Stimulated activated CD8-positive, alpha-beta memory T cell treated with anti-CD3 and anti-CD28 coated beads, Interleukin-7, amount 100 ng/mL, for 1 hour (primary cell): ENCODE results near the gene RHCG.
"Not testable (repeated sequence)": the region's sequence is repeated elsewhere in the genome, so short reads cannot be mapped to it uniquely, and the experiment has no call there.

ENCODE experiments used
- DNase-seq, 2 donors: peaks; one replicate each; pipeline ENCODE4 v3.0.0-alpha.2; 2020; ENCODE audit warnings: low read depth in 2 of 2

RHCG gene

DNA sequence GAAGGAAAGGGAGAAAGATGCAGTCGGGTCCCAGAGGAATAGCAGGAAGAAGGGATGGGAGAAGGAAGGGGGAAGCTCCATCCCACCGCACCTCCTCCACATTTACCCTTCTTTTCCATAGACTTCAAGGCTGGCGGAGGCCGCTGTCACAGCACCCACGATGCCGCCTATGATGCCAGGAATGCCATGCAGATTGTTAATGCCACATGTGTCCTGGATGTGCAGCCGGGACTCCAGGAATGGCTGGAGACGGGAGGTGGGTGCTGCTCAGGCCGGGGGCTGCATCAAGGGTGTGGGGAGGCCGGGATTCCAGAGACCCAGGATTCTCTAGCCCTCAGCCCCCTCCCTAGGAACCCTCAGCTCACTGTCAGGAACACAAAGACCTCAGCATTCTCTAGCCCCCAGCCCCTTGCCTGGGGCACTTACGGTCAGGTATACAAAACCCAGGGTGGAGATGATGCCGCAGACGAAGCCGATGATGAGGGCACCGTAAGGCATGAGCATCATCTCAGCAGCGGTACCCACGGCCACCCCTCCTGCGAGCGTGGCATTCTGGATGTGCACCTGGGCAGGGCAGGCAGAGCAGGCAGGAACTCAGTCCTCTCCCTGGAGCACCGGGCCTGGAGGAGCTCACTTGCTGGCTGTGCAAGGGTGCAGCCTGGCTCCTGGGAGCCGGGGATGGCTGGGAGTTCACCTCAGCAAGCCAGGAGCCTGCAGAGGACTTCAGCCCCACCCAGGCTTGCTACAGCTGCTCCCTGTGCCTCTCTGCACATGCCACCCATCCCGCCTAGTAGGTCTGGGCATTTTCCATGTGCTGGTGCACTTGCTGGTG lies 18.8 kb downstream of the RHCG start:
- DNase-seq = no peak

DNA sequence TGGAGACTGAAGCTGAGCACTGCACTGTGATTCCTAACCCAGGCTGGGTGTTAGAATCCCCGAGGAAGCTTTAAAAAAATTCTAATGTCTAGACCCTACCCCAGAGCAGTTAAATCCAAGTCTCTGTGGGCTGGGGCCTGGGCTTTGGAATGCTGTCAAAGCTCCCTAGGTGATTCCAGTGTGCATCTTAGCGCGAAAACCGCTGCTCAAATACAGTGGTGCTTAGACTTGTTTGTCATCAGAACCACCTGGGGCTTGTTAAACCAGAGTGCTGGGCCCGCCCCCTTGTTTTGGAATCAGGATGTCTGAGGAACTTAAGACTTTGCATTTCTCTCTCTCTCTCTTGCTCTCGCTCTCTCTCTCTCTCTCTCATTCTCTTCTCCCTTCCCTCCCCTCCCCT lies 20.7 kb downstream of the RHCG start:
- no peak for DNase-seq

GRCh38 chr15:89472785-89473256 lies 23.6 kb downstream of the RHCG start:
- no peak for DNase-seq

GRCh38 chr15:89469426-89470096 lies 26.8 kb downstream of the RHCG start:
- DNase-seq = no peak

DNA sequence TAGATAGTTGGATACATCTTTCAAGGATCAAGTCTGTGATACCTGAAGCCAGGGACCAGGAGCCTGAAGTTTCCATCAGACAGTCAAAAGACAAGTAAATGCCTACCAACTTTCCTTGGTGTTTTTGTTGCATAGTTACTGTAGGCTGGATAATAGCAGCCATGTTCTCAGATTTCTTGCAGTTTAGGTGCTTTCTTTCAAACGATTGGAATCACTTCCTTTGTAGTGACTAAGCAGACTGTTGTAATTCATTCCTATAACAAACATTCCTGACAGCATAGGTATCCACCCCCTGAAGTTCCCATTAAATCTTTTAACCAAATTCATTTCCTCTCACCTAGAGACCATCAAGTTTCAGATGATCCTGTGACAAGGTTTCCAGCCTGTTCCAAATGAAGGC lies 27.6 kb downstream of the RHCG start:
- not testable (repeated sequence) for DNase-seq

- DNase-seq = no peak
These were observed 33.3 kb downstream of the RHCG start for GRCh38 chr15:89463113-89463512.

DNA sequence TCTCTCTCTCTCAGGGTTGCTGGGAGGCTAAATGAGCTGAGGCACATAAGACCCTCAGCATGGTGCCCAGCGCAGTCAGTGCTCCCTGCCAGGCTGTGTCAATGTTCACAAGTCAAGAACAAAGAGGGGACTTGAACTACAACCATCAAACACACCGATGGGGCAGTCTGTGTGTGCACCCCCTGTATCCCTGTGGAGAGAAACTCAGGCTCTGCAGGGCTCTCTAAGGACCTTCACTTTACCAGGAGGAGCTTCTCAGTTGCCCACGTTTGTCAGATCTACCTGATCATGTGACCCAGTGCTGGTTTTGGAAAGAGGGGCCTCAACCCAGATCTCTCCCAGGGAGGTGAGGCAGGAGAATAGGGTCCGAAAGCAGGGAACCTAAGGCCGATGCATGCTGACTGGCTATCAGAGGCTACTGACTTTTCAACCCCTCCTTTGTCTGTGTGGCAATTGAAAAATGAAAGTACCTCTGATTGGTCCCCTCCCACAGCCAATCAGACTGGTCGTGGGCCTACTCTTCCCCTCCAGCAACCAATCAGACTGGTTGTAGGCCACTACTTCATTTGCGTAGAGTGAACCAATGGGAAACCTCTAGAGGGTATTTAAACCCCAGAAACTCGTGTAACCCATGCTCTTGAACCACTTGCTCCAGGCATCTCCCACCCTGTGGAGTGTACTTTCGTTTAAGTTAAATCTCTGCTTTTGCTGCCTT lies 34.0 kb downstream of the RHCG start:
- no peak for DNase-seq

GRCh38 chr15:89461386-89461785 lies 35.0 kb downstream of the RHCG start:
- no peak for DNase-seq

DNA sequence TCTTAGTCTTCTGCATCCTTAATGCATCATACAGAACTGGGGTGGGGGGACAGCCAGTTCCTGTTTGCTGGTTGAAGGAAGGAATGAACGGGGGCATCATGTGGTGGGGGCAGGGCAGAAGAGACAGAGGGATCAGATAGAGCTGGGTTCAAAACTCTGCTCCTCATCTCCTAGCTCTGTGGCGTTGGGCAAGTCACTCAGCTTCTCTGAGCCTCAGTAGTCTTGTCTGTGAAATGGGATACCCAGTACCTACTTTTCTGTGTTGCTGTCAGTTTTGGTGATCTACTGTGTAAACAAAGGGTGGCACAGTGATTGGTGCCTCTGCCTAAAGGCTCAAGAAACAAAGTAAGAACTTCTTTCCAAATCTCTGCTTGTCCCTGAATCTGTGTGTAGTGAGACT lies 36.3 kb downstream of the RHCG start:
- DNase-seq = no peak

GRCh38 chr15:89459271-89460038 lies 36.9 kb downstream of the RHCG start:
- DNase-seq = no peak

DNA sequence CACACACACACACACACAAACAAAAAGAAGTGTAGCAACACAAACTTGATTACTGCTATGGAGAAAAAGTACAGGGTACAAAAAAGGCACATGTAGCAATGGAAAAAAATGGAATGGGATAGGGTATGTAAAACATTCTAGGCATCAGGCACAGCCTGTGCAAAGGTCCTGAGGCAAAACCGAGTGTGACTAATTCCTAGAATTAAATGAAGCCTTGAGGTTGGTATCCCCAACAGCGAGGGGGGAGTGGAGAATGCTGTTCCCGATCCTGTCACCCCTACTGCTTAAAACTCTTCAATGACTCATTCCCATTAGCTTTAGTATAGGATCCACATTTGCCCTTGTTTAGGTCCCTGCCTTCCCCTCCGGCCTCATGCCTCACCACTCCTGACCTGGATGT lies 37.9 kb downstream of the RHCG start:
- no peak for DNase-seq

- no peak for DNase-seq
These were observed 39.3 kb downstream of the RHCG start for GRCh38 chr15:89457086-89457485.

DNA sequence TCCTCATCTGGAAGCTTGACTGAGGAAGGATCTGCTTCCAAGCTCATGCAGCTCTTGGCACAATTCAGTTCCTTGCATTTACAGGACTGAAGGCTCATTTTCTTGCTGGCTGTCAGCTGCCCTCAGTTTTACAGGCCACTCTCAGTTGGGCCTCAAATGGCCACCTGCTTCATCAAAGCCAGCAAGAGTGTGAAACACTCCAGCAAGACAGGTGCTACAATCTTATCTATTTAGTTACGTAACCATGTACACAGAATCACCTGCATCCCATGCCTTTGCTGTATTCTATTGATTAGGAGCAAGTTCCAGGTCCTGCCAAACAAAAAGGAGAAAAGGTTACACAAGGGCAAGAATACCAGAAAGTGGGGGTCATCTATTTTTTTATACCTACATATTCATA lies 40.8 kb downstream of the RHCG start:
- no peak for DNase-seq

GRCh38 chr15:89452330-89452836 lies 44.0 kb downstream of the RHCG start:
- DNase-seq = no peak

GRCh38 chr15:89451846-89452245 lies 44.5 kb downstream of the RHCG start:
- no peak for DNase-seq

DNA sequence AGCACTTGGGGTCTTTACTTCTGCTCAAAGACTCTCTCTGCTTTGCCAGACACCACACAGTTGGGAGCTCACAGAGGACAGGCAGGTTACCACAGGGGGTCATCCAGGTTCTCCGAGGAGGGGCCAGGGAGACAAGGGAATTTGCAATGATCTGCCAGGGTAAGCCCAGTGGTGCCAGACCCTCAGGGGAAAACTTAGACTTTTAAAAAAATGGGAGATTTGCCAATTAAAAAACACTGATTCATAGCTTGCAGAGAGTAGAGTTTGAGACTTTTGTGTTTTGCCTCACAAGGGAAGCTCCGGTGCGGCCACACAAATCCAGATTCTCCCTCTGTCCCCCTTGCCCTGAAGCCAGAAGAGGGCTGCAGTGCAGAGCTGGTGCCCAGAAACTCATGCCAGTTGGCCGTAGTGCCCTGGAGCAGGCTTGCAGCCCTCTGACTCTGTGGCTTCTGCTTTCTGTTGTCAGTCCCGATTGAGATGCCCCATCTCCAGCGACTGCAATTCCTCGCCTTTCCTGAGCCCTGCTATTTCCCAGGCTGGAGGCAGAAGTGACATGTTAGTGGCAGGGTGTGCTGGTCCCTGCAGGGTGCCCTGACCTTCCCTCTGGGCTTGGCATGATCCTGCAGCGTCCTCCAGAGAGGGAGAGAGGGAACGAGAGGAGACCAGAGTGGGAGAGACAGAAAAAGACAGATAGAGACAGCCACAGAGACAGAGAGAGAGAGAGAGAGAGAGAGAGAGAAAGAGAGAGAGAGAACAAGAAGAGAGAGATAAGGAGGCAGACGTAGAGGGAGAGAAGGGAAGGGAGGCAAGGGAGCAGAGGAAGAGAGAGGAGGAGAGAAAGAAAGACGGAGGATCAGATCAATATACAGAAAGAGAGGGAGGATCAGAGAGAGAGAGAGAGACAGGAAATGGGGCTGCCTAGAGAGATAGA lies 46.0 kb downstream of the RHCG start:
- no peak for DNase-seq

- DNase-seq = no peak
These were observed 47.6 kb downstream of the RHCG start for GRCh38 chr15:89448825-89449224.

DNA sequence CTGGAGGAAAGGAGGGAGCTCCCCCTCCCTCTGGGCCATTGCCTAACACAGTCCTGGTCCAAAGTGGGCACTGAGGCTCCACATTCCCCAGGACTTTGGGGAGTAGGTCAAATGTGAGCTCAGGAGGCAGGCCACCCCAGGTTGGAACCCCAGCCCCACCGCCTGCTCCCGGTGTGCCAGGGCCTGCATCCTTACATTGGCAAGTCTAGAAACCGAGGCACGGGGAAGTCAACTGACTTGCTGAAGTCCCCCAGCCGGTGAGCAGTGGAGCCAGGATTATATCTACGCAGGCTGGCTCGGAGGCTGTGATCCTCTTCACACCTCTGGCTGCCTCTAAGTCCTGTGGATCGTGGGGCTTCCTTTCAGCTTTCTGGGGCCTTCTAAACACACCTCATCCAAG lies 48.7 kb downstream of the RHCG start:
- DNase-seq = no peak

- DNase-seq = no peak
These were observed 50.0 kb downstream of the RHCG start for GRCh38 chr15:89446255-89446891.

DNA sequence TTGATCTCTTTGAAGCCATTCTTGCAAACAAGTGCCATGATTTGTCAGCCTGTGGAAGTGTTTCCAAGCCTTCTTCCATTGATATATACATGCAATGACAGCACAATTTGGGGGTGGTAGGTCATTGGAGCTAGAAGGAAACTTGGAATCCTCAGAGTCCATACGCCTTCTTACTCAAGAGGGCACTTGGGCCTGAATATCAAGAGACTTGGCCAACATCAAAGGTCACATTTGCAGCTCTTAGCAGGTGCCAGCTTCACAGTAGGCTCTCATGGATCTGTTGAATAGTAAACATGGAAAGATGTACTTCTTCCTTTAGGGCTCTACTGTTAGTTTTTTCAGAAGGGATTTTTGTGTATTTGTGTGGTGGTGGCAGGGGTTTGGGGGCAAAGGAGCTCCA lies 50.9 kb downstream of the RHCG start:
- no peak for DNase-seq
